IPS DF 6.9 (cell line): ENCODE results near the gene PLCH1.

Source experiments
- DNase-seq: peaks from one replicate; pipeline ENCODE4 v3.0.0-alpha.2; 2013; ENCODE audit warnings: low read depth, low spot score
- H3K27ac ChIP-seq: one replicate; pipeline ENCODE4 v1.5.1; 2013; ENCODE audit warnings: low read length, control low read depth
- H3K27me3 ChIP-seq: 2 replicates; pipeline ENCODE4 v1.6.1; 2013; ENCODE audit warnings: mild to moderate bottlenecking, low read length; ENCODE audit not compliant: control insufficient read depth, insufficient read depth
- H3K36me3 ChIP-seq: 2 replicates; pipeline ENCODE4 v1.6.1; 2013; ENCODE audit warnings: low read length; ENCODE audit not compliant: control insufficient read depth, insufficient read depth
- H3K4me1 ChIP-seq: 2 replicates; pipeline ENCODE4 v1.6.1; 2013; ENCODE audit warnings: low read length; ENCODE audit not compliant: control insufficient read depth, insufficient read depth
- H3K4me3 ChIP-seq: 2 replicates; pipeline ENCODE4 v1.5.1; 2013; ENCODE audit warnings: mild to moderate bottlenecking, low read length
- H3K9me3 ChIP-seq: 2 replicates; pipeline ENCODE4 v1.6.1; 2013; ENCODE audit warnings: low read length, inconsistent platforms; ENCODE audit not compliant: control insufficient read depth, insufficient read depth
- WGBS: extraction: QIAGEN DNeasy Blood & Tissue Kit; methylation state at CpG from one replicate; pipeline ENCODE4 v1.1.7; 2013; ENCODE audit warnings: mixed read lengths, missing lambda C conversion rate; ENCODE audit not compliant: insufficient read length, insufficient coverage; 5-methylcytosine and 5-hydroxymethylcytosine counted together

PLCH1 gene

DNA sequence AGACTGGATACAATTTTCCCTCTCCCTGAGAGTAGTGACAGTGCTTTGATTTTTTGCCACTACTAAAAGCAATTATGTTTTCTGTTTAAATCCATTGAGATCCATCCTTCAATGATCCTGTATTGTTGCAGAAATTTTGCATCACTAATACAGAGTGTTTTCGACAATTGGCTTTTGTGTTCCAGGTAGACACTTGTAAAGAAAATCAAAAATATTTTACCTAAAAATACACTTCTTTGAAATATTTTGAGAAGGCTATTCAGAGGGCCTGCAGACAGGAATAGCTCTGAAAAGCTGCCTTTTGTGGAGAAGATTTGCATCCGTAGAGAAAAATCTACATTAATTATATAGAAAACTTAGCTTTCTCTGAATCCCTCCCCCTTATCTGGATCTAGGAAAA is 384.6 kb downstream of the PLCH1 start:
- Histone ChIP-seq H3K27ac (no peak overlapping the region), H3K4me1 (0 out of 2 replicates have a peak, but pooled peaks cover 1% of the 10 kb centered on the region), H3K27me3 (no peaks in the 10 kb centered on the region; the same call in 1 of the 2 replicates), H3K4me3 (no peak overlapping the region), H3K36me3 (no peaks in the 10 kb centered on the region), H3K9me3 (no peaks in the 10 kb centered on the region)
- no CpG with 5 or more reads among the region's 2 CpGs for WGBS
- DNase-seq: no peak

GRCh38 chr3:155356594-155357370 is 388.1 kb downstream of the PLCH1 start:
- H3K27me3 ChIP-seq: no peaks in the 10 kb centered on the region; the same call in 1 of the 2 replicates
- no peaks in the 10 kb centered on the region for H3K36me3 ChIP-seq
- no peak overlapping the region for H3K4me3 ChIP-seq
- WGBS: no CpG with 5 or more reads among the region's 7 CpGs
- no peak overlapping the region for H3K27ac ChIP-seq
- H3K9me3 ChIP-seq: no peaks in the 10 kb centered on the region
- H3K4me1 ChIP-seq: 0 out of 2 replicates have a peak, but pooled peaks cover 1% of the 10 kb centered on the region
- no peak for DNase-seq

DNA sequence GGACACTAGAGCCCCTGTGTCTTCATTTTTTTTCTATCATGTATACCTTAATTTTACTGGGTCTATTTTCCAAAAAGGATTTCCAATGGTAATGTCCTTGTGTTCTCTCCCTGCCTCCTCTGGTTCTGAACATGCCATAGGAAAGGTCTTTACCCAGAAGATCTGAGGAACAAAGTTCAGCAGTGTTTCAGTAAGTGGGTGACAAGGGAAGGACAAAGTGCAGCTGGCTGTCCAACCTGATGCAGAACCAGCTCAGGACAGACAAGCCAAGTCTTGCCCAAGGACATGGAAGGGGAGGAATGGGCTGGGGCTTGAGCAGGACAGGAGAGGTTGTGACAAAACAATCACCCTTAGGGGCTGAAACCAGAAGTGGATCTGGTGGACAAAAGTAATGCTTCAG is 390.2 kb downstream of the PLCH1 start:
- no peaks in the 10 kb centered on the region for H3K36me3 ChIP-seq
- H3K4me3 ChIP-seq: no peak overlapping the region
- DNase-seq: no peak
- 0 out of 2 replicates have a peak, but pooled peaks cover 1% of the 10 kb centered on the region for H3K4me1 ChIP-seq
- no peaks in the 10 kb centered on the region for H3K27me3 ChIP-seq
- no peak overlapping the region for H3K27ac ChIP-seq
- H3K9me3 ChIP-seq: no peaks in the 10 kb centered on the region

DNA sequence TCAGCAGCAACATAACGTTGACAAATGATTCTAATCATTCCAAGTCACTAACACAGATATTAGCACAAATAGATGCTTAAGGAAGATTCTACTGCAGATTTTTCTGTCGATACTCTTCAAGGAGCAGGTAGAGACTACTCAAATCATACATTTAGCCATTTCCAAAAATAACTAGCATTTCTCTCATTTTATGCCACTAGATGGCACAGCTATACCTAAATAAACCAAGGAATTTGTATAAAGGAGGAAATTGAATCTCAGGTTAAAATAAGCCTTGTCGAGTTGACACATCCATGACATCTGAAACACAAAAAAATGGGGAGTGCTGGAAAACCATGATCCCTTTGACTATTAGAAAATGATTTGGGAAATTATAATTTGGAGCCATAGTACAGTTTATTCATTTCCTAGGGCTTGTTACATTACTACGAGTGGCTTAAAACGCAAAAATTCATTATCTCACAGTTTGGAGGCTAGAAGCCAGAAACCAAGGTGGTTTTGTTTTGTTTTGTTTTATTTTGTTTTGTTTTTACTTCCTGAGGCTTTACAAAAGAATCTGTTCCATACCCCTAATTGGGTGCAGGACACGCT is 391.9 kb downstream of the PLCH1 start:
- Histone ChIP-seq H3K4me3 (no peak overlapping the region), H3K9me3 (no peaks in the 10 kb centered on the region), H3K27ac (no peak overlapping the region), H3K27me3 (no peaks in the 10 kb centered on the region), H3K36me3 (no peaks in the 10 kb centered on the region), H3K4me1 (0 out of 2 replicates have a peak, but pooled peaks cover 1% of the 10 kb centered on the region)
- WGBS: no CpG with 5 or more reads among the region's 6 CpGs
- DNase-seq: no peak

- no peak overlapping the region for H3K27ac ChIP-seq
- H3K27me3 ChIP-seq: no peaks in the 10 kb centered on the region
- H3K4me3 ChIP-seq: no peak overlapping the region
- no peaks in the 10 kb centered on the region for H3K36me3 ChIP-seq
- no peaks in the 10 kb centered on the region for H3K9me3 ChIP-seq
- WGBS: no CpG with 5 or more reads among the region's 1 CpG
- no peaks in the 10 kb centered on the region for H3K4me1 ChIP-seq
- DNase-seq: no peak
Measured at GRCh38 chr3:155350571-155350970, 394.3 kb downstream of the PLCH1 start.

DNA sequence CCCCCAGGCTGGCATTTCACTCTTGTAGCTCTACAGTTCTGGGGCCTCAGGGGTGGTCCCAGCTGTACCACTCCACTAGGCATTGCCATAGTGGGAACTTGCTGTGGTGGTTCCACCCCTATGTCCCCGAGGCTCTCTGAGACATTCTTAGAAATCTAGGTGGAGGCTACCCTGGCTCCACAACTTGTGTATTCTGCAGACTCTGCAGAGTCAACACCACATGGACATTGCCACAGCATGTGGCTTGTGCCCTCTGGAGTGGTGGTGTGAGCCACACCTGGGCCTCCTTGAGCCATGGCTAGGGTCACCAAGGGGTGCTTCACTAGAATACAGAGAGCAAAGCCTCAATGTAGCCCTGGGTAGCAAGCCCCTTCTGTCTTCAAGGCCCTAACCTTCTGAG is 397.0 kb downstream of the PLCH1 start:
- Histone ChIP-seq H3K9me3 (no peaks in the 10 kb centered on the region), H3K27me3 (no peaks in the 10 kb centered on the region), H3K4me3 (no peak overlapping the region), H3K4me1 (no peaks in the 10 kb centered on the region), H3K27ac (no peak overlapping the region), H3K36me3 (no peaks in the 10 kb centered on the region)
- no peak for DNase-seq
- no CpG with 5 or more reads among the region's 1 CpG for WGBS

GRCh38 chr3:155342344-155342743 is 402.5 kb downstream of the PLCH1 start:
- WGBS: no CpG with 5 or more reads among the region's 3 CpGs
- Histone ChIP-seq H3K36me3 (no peaks in the 10 kb centered on the region), H3K4me3 (no peak overlapping the region), H3K27ac (no peak overlapping the region), H3K9me3 (no peaks in the 10 kb centered on the region), H3K27me3 (no peaks in the 10 kb centered on the region), H3K4me1 (no peaks in the 10 kb centered on the region)
- DNase-seq: no peak

DNA sequence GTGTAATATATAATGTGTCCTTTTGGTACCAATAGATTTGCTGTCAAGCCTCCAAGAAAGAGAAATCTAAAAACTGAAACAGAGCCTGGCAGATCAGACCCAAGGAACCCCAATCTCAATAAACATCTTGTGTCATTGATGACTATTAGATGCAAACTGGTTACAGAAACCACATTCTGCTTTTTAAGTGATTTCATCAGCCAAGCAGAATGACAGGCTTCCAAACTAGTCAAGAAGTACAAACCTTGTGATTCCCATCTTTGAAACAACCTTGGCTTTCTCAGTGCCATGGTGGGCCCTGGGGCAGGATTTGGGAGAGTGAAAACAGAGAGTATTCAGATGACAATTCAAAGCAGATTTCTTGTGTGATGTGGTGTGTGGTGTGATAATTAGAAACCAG is 405.8 kb downstream of the PLCH1 start:
- no peak for DNase-seq

GRCh38 chr3:155335724-155336354 is 409.0 kb downstream of the PLCH1 start:
- Histone ChIP-seq H3K4me3 (no peak overlapping the region), H3K9me3 (no peaks in the 10 kb centered on the region), H3K27me3 (no peaks in the 10 kb centered on the region), H3K36me3 (no peaks in the 10 kb centered on the region), H3K27ac (no peak overlapping the region), H3K4me1 (no peaks in the 10 kb centered on the region)
- WGBS: no CpG with 5 or more reads among the region's 3 CpGs
- no peak for DNase-seq

More for the DNA sequence above, 405.8 kb downstream of the PLCH1 start:
- Histone ChIP-seq H3K27ac (no peak overlapping the region), H3K4me1 (no peaks in the 10 kb centered on the region), H3K9me3 (no peaks in the 10 kb centered on the region), H3K4me3 (no peak overlapping the region), H3K27me3 (no peaks in the 10 kb centered on the region), H3K36me3 (no peaks in the 10 kb centered on the region)

DNA sequence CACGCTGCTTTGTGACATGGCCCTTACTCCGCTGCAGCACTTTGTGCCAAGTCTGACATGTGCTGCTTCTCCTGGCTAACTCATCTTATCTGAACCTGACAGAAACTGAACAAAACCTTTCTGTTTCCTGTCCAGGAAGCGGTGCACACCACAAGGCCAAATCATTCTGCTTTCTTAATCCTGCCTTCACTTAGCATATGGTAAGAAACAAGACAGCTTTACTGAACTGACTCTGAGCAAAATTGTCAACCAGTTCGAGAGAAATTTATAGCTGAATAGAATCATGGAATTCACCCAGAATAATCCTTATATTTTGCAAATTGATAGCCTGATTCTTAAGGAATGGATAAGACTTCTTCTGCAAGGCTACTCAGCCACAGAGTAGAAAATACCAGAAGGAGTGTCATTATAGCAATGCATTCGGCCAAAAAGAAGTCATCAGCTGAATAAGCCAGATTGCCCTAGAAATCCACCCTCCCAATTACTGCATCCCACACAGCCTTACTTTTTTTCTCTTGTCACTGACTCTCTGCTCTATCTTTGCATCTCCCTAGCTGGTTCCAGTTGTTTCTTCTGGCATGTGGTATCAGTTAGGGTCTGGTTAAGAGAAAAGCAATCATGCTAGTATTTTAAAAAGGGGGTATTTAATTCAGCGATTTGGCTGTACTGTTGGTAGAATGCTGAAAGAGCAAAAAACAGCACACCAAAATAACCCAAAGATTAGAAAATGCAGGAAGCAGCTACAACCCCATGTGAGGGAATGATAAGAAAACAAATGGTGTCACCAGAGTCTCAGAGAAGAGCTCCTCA is 409.8 kb downstream of the PLCH1 start:
- H3K27ac ChIP-seq: no peak overlapping the region
- H3K4me3 ChIP-seq: no peak overlapping the region
- DNase-seq: no peak
- no peaks in the 10 kb centered on the region for H3K9me3 ChIP-seq
- no peaks in the 10 kb centered on the region for H3K4me1 ChIP-seq
- 100% methylated on average over 1 of the region's 6 CpGs for WGBS
- no peaks in the 10 kb centered on the region for H3K27me3 ChIP-seq
- no peaks in the 10 kb centered on the region for H3K36me3 ChIP-seq
